ENCODE data around the gene ITLN2.
A peak's percentile ranks its signal among the peaks of the same experiment; 100 is the strongest.

- TF ChIP-seq FOSB (CRISPR knock-in tag; IDR thresholded peaks at IDR 0.05): no peak
- no peak for TF ChIP-seq FOSL2 (IDR thresholded peaks at IDR 0.05)
- no peak for TF ChIP-seq FOSL2 (CRISPR knock-in tag; IDR thresholded peaks at IDR 0.05)
- peak; percentile 73 for TF ChIP-seq CTCF (IDR thresholded peaks at IDR 0.05)
- no peak for TF ChIP-seq MAFK (IDR thresholded peaks at IDR 0.05; ENCODE audit: partially characterized antibody)
- TF ChIP-seq SMC3 (IDR thresholded peaks at IDR 0.05): peak; percentile 84
Observed at GRCh38 chr1:160951443-160952128, 3.0 kb downstream of the ITLN2 start.
